ENCODE measurements around the gene MIS18A.

MIS18A gene

DNA sequence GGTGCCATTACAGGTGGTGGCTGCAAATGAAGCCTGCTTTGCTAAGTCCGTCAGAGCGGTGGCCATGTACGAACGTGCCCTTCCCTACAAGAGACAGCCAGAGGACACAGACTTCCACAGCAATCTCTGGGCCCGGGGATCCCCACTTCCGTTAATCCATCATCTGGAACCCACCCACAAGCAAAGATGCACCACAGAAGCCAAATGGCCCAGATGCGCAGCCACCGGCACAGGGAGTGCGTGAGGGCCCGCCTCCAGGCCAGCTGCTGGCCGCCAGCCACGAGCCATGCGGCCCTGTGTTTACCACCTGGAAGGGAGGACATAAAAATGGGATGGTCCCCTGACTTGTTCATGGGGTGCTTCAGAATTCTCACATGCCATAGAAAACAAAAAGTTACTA, 41.9 kb upstream of the MIS18A start:
- TF ChIP-seq CTCF (IDR thresholded peaks at IDR 0.05): no peak
- peak; percentile 52 for DNase-seq (ENCODE audit: low spot score)
- Histone ChIP-seq H3K4me3 (no peak overlapping the region), H3K27ac (no peak overlapping the region)

- peak; percentile 41 for DNase-seq (ENCODE audit: low spot score)
- no peak for TF ChIP-seq CTCF (IDR thresholded peaks at IDR 0.05)
- Histone ChIP-seq H3K27ac (no peak overlapping the region), H3K4me3 (no peak overlapping the region)
Observed at GRCh38 chr21:32320059-32320458, 41.2 kb upstream of the MIS18A start.

GRCh38 chr21:32319012-32319411, 40.2 kb upstream of the MIS18A start:
- DNase-seq (ENCODE audit: low spot score): no peak
- Histone ChIP-seq H3K27ac (no peak overlapping the region), H3K4me3 (no peak overlapping the region)
- TF ChIP-seq CTCF (IDR thresholded peaks at IDR 0.05): no peak

DNA sequence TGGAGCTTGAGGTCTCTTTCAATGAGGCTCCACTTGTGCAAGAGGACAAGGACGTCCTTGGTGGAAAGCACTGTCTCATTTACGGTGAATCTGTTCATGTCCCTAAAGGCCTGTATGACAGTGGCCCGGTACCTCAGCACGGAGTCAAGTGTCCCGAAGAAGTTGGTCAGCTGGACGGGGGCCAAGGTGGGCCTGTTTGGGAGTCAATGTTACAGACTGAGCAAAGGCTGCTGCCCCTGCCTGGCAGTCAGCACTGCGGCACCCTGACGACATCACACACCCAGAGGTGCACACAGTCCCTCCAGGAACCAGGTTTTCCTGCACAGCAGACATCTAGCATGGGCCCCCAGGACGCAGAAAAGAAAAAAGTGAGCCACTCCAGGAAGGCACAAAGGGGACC, 38.9 kb upstream of the MIS18A start:
- DNase-seq (ENCODE audit: low spot score): no peak
- Histone ChIP-seq H3K27ac (no peak overlapping the region), H3K4me3 (no peak overlapping the region)
- no peak for TF ChIP-seq CTCF (IDR thresholded peaks at IDR 0.05)

GRCh38 chr21:32316361-32317215, 37.7 kb upstream of the MIS18A start:
- Histone ChIP-seq H3K27ac (no peak overlapping the region), H3K4me3 (no peak overlapping the region)
- no peak for DNase-seq (ENCODE audit: low spot score)
- no peak for TF ChIP-seq CTCF (IDR thresholded peaks at IDR 0.05)

GRCh38 chr21:32315511-32316281, 36.8 kb upstream of the MIS18A start:
- no peak for TF ChIP-seq CTCF (IDR thresholded peaks at IDR 0.05)
- H3K27ac ChIP-seq: no peak overlapping the region
- no peak for DNase-seq (ENCODE audit: low spot score)
- no peak overlapping the region for H3K4me3 ChIP-seq

Measured in coronary artery (tissue), 2 donors.